ENCODE measurements around the gene ARID1B.

The ARID1B gene

DNA sequence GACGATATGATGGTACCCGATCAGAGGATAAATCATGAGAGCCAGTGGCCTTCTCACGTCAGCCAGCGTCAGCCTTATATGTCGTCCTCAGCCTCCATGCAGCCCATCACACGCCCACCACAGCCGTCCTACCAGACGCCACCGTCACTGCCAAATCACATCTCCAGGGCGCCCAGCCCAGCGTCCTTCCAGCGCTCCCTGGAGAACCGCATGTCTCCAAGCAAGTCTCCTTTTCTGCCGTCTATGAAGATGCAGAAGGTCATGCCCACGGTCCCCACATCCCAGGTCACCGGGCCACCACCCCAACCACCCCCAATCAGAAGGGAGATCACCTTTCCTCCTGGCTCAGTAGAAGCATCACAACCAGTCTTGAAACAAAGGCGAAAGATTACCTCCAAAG, 423.9 kb downstream of the ARID1B start:
- no peak for DNase-seq

DNA sequence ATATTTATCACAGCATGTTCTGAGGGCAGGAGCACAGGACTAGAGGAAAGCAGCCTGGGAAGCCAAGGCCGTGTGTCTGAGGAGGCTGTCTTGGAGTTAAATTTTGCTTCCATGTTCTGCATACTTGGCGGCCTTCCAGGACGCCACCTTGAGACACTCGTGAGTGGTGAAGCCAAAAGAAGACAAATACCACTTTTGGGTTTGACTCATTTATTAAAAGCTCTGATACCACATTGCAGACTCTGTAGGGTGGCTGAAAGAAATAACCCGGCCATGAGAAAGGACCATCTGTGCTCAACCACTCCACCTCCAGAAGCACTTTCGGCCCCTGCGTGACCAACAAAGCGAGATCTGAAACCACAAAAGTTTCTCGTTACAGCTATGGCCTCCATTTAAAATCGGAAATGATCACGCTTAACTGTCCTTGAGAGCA, 426.1 kb downstream of the ARID1B start:
- peak; percentile 41 for DNase-seq

DNA sequence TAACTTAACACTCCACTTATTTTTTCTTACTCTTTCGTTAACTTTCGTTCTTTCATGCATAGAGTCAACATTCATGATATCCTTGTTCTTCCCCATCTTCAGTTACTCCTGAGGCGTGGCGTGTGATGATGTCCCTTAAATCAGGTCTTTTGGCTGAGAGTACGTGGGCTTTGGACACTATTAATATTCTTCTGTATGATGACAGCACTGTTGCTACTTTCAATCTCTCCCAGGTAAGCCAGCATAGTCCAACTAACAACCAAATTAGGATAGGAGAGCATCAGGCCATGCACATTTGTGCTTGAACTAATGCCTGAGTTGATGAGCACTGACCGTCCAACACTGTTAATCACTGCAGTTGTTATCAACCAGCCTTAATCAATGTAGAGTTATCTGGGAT, 426.6 kb downstream of the ARID1B start:
- no peak for DNase-seq

DNA sequence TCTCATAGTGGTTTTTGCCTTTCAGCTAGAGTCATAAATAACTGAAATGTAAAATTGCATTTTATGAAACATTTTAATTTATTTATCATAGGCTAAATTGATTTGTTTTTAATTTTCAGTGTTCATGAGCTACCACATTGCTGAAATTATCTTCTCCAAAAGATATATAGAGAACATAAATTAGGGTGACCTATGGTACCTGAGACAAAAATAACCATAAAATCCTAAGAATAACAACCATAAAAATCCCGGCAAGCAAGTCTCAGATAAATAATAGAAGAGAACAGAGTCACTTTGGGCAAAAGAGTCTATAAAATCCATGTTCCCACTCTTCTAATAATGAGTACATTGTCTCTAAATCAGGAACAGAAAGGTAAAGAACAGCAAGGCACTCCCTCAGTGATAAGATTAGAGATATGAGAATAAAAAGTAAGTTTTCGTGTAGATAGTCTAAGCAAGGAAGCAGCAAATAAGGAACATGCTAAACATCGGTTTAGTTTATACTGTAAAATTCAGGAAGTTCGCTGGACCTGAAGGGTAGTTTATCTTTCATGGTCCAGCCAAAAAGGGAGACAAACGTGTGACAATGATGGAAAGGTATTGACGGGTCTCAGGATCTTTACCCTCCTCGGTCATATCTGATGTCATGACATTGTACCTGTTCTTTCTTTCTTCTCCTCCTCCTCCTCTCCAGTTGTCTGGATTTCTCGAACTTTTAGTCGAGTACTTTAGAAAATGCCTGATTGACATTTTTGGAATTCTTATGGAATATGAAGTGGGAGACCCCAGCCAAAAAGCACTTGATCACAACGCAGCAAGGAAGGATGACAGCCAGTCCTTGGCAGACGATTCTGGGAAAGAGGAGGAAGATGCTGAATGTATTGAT, 428.5 kb downstream of the ARID1B start:
- no peak for DNase-seq

DNA sequence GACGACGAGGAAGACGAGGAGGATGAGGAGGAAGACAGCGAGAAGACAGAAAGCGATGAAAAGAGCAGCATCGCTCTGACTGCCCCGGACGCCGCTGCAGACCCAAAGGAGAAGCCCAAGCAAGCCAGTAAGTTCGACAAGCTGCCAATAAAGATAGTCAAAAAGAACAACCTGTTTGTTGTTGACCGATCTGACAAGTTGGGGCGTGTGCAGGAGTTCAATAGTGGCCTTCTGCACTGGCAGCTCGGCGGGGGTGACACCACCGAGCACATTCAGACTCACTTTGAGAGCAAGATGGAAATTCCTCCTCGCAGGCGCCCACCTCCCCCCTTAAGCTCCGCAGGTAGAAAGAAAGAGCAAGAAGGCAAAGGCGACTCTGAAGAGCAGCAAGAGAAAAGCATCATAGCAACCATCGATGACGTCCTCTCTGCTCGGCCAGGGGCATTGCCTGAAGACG, 429.2 kb downstream of the ARID1B start:
- no peak for DNase-seq

DNA sequence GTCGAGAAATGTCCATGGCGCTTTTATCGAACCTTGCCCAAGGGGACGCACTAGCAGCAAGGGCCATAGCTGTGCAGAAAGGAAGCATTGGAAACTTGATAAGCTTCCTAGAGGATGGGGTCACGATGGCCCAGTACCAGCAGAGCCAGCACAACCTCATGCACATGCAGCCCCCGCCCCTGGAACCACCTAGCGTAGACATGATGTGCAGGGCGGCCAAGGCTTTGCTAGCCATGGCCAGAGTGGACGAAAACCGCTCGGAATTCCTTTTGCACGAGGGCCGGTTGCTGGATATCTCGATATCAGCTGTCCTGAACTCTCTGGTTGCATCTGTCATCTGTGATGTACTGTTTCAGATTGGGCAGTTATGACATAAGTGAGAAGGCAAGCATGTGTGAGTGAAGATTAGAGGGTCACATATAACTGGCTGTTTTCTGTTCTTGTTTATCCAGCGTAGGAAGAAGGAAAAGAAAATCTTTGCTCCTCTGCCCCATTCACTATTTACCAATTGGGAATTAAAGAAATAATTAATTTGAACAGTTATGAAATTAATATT, 430.4 kb downstream of the ARID1B start:
- DNase-seq = no peak

DNA sequence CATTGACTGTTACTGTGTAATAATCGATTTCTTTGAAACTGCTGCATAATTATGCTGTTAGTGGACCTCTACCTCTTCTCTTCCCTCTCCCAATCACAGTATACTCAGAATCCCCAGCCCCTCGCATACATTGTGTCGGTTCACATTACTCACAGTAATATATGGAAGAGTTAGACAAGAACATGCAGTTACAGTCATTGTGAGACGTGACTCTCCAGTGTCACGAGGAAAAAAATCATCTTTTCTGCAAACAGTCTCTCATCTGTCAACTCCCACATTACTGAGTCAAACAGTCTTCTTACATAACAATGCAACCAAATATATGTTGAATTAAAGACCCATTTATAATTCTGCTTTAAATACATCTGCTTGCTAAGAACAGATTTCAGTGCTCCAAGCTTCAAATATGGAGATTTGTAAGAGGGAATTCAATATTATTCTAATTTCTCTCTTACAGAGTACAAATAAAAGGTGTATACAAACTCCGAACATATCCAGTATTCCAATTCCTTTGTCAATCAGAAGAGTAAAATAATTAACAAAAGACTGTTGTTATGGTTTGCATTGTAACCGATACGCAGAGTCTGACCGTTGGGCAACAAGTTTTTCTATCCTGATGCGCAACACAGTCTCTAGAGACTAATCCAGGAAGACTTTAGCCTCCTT, 432.8 kb downstream of the ARID1B start:
- DNase-seq = no peak

DNA sequence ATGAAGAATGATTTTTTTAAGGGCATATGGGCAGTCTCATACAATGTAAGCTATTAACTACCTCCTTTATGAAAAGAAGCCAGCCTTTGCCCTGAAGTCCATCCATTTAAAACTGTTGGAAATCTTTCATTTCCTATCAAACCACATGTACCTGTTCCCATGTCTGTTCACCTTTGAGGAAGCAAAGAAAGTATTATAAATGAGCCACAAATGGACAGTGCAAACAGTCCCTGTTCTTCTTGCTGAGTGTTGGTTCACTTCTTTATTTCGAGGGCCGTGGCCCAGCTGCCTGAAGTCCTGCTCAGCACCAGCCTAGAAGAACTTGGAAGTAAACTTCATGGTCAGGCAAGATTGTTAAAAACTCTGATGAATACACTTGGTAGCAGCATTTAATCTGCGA, 433.8 kb downstream of the ARID1B start:
- no peak for DNase-seq

DNA sequence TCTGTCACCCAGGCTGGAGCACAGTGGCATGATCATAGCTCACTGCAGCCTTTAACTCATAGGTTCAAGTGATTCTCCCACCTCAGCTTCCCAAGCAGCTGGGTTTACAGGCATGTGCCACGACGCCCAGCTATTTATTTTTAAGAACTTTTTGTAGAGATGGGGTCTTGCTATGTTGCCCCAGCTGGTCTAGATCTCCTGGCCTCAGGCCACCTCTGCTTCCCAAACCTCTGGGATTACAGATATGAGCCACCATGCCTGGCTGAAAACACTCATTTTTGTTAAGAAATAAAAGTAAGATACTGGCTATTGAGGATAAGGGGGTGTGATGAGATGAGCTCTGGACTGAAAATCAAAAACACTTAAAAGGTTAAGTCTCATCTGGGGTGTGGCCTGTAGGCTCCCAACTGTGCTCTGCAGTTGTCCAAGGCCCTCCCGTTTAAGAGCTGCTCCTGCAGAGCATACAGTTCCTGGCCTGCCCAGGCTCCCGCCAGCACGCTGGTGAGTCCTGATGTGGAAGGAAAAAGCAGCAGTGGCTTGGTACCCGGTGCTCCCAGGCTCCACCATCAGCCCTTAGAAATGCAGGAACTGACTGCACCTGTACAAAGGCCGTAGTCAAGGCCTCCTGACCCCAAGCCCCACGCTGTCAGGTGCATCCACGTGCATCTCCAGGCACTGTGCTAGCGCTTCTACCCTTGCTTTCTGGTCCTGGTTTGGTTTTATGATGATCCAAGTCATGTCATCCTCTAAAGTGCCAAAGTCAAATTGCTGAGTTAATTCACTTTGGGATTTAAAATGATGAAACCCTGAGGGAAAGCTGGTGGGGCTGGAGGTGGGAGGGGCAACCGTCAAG, 434.7 kb downstream of the ARID1B start:
- no peak for DNase-seq

DNA sequence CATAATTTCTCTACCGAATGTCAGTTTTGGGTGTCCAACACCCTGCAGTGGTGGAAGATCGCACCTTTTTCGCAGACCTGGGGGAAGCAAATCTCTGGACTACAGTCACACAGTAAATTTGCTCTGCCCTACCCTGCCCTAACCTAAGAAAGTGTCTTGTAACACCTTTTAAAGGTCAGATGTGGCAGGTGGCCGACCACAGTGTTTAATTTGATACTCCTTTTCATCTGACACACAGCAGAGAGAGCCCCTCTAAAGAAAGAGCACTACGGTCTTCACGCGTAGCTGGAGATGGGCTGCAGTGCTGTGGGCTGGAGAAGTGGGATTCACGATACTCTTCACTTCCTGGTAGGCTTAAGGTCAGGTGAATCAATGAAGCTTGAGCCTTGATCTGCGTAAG, 436.2 kb downstream of the ARID1B start:
- no peak for DNase-seq

DNA sequence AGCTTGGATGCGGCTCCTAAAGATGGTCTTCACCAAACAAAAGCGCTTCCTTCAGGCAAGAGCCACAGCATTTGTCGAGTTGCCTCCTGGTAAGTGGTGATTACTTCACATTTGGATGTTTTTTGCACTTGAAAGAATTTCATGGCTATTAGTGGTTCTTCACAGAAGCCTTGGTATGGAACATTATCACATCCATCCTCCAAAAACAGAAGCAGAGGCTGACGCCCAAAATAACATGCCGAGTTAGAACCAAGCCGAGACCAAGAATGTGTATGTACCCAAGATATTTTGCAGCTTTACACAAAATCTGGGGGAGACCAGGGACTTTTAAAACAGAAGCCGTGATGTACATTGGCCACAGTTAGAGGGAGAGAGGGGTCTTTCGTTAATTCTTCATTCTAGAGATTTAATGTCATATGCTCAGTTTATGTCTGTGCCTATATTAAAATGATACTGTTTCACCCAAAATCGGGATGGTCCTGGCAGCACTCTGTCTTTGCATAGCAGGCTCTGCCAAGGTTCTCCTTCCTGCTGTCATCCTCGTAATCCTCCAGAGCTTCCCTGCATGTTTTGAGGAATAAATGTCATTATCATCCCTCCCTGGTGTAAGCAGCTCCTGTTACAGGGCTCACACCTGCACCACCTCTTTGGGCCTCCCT, 436.9 kb downstream of the ARID1B start:
- DNase-seq = no peak

DNA sequence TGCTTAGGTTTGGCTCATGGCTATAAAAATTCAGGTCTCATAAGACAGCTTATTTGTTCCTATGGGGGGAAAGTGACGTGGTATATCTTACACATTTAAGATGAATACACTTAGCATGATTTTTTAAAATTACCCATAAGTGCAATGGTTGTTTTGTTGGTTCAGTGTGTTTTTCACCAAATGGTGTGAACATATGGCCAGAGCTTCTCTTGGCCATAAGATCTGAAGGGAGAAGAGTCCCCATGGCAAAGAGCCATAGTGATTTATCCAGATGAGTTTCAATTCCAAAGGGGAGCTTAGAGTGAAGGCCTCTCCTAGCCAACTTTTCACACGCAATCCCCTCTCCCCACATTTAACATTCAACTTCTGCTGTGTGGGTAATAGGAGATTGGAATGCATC, 438.5 kb downstream of the ARID1B start:
- no peak for DNase-seq

DNA sequence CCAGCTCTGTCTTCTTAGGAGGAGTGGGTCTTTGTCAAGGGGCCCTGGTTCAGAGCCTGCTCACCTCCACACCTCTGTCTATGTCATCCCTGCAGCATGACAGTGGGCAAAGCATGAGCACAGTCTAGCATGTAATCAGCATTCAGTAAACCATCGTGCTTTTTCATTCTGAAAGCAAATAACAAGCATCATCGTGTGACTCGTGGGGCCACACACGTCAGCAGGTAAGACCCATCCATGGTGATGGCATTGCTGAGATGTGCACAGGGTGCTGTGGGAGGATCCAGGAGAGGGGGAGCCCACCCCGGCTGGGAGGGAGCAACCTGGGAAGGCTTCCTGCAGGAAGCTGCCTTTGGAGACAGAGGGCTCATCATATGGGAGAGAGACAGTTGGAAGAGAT, 439.4 kb downstream of the ARID1B start:
- DNase-seq = no peak

DNA sequence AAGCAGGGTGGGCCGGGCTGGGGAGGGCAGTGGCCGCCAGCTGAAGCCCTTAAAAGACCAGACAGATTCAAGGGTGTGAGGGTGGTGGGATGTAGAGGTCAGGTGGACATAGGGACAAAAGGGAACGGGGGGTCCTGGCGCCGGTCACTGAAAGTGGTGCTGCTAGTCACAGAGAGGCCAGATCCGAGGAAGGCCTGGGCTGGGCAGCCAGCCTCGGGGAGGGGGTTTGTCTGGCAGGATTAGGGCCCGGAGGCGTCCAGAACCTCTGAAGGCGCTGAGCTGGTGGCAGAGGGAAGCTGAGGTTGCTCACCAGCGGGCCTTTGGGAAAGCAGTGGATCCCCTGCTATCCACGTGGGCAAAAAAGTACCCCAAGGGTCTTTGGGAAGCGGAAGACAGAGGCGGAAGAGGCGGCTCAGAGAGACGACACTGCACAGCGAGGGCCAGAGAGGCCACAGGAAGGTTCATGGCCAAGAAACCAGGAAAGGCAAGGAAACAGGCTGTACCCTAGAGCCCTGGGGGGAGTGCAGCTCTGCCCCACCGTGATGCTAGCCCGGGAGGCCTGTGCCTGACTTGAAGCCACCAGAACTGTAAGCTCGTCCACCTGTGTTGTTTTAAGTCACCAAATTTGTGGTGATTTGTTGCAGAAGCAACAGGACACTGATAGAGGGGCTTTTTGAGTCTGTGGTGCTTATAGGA, 440.2 kb downstream of the ARID1B start:
- DNase-seq = no peak

DNA sequence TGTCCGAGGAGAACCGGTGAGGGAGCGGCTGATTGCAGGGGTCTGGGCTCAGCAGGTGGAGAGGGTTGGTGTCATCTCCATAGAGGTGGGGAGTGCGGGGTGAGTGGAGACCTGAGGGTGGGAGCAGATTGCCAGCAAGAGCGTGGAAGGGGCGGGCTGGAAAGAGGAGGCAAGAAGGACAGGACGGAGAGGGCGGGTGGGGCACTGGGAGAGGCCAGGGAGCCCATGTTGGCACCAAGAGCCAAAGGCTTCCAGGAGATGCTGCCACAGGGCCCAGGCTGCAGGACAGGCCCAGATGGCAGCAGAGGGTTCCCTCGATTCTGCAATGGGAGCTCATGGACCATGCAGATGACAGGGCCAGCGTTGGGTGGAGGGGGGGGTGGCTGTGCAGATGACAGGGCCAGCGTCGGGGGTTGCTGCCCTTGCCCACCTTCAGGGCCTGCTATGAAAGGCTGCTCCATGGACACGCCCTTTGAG, 440.8 kb downstream of the ARID1B start:
- DNase-seq = no peak

DNA sequence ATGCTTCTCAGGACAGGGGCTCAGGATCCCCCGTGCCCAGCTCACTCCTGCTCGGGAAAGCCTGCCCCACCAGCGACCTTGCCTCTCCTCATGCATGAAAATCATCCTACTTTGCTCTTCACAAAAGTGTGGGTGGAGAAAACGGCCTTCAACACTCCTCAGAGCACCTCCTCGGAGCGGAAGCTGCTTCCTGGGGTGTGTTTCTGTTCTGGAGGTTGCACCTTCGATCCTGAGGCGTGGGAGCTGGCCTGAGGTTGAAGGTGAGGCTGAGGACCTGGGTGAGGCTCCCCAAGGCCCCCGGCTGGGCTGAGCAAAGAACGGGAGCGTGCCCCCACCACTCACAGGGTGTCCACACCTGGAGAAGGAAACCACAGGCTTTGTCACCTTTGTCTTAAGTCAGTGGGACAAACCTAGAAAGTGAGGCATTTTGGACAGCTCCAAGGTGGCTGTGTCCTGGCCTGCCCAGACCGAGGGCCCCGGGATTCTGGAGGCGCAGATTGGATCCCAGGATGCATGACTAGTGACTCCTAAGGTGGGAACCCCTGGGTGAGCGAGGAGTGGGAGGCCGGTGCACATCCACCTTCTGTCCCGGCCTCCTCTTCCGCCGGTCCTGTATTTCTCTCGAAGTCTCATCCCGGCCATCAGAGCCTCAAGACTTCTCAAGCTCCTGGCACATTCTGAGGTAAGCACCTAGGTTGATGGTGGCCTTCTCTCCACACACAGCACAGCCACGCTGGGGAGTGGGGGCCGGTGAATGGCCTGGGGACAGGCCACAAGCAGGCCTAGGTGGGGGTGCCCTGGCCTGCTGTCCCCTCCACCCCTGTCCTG, 441.4 kb downstream of the ARID1B start:
- no peak for DNase-seq

DNA sequence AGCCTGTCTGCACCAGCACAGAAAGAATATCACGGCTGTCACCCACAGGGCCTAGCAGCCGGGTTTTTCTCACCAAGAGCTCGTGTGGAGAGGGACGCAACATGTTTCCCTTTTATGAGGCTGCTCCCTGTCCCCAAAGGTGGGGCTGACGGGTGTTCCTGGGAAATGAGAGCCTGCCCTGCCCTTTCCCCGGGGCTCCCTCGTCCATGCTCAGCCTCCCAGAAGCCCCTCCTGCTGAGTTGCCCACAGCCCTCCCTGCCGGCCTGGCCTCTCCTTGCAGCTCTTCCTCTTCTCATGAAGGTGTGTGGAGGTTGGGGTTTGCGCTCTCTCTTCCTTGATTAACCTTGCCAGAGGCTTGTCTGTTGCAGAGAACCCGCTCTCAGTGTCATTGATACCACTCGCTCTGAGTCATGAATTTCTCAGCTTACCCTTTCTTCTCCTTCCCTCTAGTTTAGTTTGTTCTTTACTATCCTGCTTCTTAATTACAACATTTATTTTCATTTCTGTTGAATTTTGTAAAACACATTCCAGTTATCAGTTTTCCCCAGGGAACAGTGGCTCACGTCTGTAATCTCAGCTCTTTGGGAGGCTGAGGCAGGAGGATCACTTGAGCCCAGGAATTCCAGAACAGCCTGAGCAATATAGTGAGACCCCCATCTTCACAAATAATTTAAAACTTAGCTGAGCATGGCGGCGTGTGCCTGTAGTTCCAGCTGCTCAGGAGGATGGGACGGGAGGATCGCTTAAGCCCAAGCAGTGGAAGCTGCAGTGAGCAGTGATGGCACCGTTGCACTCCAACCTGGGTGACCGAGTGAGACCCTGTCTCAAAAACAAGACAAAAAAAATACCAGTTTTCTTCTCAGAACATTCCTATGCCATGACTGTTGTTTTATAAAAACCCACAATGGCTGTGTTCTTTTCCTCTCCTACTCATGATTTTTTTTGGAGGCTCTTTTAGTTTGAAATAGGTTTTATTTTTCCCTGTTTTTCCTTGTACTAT, 442.3 kb downstream of the ARID1B start:
- DNase-seq = no peak

DNA sequence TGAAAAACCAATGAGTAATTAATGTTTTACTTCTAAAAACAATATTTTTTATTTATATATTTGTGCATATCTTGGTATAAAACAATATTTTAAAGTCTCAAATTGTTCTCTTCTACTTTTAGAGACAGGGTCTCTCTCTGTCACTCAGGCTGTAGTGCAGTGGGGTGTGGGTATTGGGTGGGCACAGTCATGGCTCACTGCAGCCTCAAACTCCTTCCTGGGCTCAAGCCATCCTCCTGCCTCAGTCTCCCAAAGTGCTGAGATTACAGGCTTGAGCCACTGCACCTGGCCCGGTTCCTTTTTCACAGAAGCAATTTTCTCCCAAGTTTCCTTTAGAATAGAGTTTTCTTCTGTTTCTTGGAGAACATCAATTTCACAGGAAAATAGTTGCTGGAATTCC, 443.3 kb downstream of the ARID1B start:
- DNase-seq = no peak

DNA sequence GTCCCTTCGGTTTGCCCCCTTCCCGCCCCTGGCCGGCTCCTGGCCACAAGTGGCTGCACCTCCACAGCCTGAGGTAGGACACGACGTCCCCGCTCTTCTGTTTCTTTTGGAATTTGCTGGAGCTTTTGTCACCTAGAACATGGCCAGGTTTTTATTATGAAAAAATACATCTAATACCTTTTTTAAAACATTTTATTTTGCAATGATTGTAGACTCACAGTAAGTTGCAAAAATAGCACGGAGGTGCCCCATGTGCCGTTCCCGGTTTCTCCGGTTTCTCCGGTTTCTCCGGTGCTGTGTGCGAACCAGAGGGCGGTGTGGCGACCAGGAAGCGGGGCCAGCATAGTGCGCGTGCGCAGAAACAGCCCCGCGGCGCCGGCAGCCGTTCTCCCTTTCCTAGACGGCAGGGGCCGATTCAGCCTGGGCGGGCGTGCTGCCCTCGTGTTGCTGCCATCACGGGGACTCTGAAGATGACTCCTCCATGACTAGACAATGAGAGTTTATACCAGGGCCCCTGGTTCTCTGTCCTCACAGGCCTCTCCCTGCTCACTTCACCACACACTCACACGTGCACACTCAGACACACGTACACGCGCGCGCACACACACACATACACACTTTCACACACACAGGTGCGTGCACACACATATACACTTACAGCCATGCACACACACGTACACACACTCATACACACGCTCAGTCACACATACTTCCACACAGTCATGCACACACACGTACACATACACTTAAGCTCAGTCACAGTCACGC, 444.1 kb downstream of the ARID1B start:
- peak; percentile 77 for DNase-seq
